Stomach smooth muscle (tissue), 2 donors: ENCODE results near the gene WDR7.

Experiments used
- H3K27ac ChIP-seq: one replicate; pipeline ENCODE4 v1.7.0; 2013; ENCODE audit warnings: mild to moderate bottlenecking, low read length, inconsistent platforms
- H3K27me3 ChIP-seq, 2 donors: one replicate each; pipeline ENCODE4 v1.7.0; 2013; ENCODE audit warnings: low read length in 2 of 2; ENCODE audit not compliant: insufficient read depth in 2 of 2, control insufficient read depth in 1 of 2
- H3K36me3 ChIP-seq, 2 donors: one replicate each; pipeline ENCODE4 v1.7.0; 2013; ENCODE audit warnings: low read length in 2 of 2; ENCODE audit not compliant: control insufficient read depth in 2 of 2, insufficient read depth in 2 of 2
- H3K4me1 ChIP-seq: one replicate; pipeline ENCODE4 v1.7.0; 2013; ENCODE audit warnings: low read length; ENCODE audit not compliant: control insufficient read depth, insufficient read depth
- H3K4me3 ChIP-seq, 2 donors: one replicate each; pipeline ENCODE4 v1.7.0; 2013; ENCODE audit warnings: low read length in 2 of 2
- H3K9ac ChIP-seq, 2 donors: one replicate each; pipeline ENCODE4 v1.7.0; 2013; ENCODE audit warnings: low read length in 2 of 2, mild to moderate bottlenecking in 1 of 2
- H3K9me3 ChIP-seq, 2 donors: one replicate each; pipeline ENCODE4 v1.7.0; 2013; ENCODE audit warnings: low read length in 2 of 2; ENCODE audit not compliant: control insufficient read depth in 2 of 2
- donor health status: healthy.
- donor health status: Pancreatic carcinoma.

Gene WDR7

DNA sequence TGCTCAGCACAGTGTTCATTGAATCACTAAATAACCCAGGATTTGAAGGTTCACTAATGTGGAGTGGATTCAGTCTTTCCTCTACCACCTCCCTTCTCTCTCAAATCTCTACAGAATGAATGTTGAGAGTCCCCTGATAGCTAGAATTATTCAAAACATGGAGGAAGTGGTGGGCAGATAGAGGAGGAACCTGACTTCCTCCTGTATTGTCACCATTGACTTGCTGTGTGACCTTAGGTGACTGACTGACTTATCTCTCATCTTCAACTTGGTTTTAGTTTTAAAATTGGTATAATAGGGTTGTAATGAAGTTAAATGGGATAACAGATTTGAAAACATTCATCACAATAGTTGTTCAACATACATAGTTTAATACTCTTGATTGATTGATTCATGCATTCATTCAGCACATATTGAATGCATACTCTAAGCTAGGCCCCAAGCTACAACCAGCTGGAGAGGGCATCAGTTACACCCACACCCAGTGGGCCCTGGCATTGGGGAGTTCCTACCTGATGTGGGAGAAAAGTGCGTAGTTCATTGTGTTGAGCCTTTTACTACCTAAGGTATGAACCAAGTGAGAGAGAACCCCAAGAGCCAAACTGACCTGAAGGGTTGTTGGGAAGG lies 96.0 kb downstream of the WDR7 start:
- H3K27me3 ChIP-seq = no peaks in the 10 kb centered on the region
- H3K4me3 ChIP-seq = no peak overlapping the region
- no peak overlapping the region for H3K27ac ChIP-seq
- H3K9ac ChIP-seq = no peak overlapping the region
- no peaks in the 10 kb centered on the region for H3K4me1 ChIP-seq
- no peaks in the 10 kb centered on the region for H3K36me3 ChIP-seq
- no peaks in the 10 kb centered on the region for H3K9me3 ChIP-seq

DNA sequence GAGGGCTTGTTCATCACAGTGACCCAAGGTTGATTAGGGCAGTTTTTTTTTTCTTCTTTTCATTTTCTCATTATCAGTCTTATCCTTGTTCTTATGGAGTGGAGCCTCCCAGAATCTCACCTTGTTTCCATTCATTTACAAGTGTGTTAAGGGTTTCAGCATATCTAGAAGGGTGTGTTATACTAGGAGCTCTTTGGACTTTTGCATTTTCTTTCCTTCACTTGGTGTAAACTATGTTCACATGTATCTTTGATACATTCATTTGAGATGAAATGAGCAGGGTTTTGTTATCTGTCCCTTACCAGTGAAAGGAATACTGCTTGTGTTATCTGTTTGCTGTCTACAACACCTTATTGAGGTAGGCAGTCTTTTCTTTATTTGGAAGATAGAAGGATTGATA lies 96.7 kb downstream of the WDR7 start:
- no peak overlapping the region for H3K27ac ChIP-seq
- no peak overlapping the region for H3K4me3 ChIP-seq
- H3K4me1 ChIP-seq = no peaks in the 10 kb centered on the region
- no peak overlapping the region for H3K9ac ChIP-seq
- no peaks in the 10 kb centered on the region for H3K9me3 ChIP-seq
- H3K36me3 ChIP-seq = no peaks in the 10 kb centered on the region
- no peaks in the 10 kb centered on the region for H3K27me3 ChIP-seq

DNA sequence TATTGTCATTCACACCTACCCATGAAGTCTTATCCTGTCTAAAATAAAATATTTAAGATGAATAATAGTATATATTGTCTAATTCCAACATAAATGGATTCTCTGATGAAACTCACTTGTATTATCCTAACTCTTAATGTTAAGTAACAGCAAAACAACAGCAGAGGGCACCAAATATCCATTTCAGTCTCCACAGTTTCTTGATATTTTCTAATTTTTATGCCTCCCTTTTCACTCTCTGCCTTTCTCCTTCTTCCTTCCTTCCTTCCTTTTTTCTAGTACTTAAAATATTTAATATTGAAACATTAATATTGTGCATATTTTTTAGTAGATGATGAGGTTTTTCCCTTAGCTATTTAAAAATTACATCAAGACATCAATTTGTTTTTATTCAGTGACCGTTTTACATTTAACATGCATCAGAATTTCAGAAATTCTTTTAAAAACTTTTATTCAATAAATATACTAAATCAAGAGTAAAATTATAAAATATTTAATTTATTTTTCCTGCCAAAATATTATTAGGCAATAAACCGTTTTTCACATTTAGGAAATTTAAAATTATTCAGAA lies 97.6 kb downstream of the WDR7 start:
- no peaks in the 10 kb centered on the region for H3K36me3 ChIP-seq
- no peaks in the 10 kb centered on the region for H3K27me3 ChIP-seq
- no peak overlapping the region for H3K27ac ChIP-seq
- no peak overlapping the region for H3K9ac ChIP-seq
- H3K9me3 ChIP-seq = no peaks in the 10 kb centered on the region
- no peak overlapping the region for H3K4me3 ChIP-seq
- no peaks in the 10 kb centered on the region for H3K4me1 ChIP-seq

DNA sequence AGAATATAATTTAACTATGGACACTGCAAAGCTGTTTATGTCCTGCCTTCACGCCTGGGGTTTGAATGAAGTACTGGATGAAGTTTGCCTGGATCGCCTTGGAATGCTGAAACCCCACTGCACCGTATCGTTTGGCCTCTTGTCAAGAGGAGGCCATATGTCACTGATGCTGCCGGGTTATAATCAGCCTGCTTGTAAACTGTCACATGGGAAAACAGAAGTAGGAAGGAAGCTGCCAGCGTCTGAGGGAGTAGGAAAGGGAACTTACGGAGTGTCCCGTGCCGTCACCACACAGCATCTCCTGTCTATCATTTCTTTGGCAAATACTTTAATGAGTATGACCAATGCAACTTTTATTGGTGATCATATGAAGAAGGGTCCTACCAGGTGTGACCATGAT lies 105.8 kb downstream of the WDR7 start:
- Histone ChIP-seq H3K9ac (no peak overlapping the region), H3K27ac (no peak overlapping the region), H3K4me1 (no peaks in the 10 kb centered on the region), H3K27me3 (no peaks in the 10 kb centered on the region), H3K4me3 (no peak overlapping the region), H3K36me3 (peaks cover 0 to 6% of the 10 kb centered on the region in 2 donors), H3K9me3 (no peaks in the 10 kb centered on the region)

DNA sequence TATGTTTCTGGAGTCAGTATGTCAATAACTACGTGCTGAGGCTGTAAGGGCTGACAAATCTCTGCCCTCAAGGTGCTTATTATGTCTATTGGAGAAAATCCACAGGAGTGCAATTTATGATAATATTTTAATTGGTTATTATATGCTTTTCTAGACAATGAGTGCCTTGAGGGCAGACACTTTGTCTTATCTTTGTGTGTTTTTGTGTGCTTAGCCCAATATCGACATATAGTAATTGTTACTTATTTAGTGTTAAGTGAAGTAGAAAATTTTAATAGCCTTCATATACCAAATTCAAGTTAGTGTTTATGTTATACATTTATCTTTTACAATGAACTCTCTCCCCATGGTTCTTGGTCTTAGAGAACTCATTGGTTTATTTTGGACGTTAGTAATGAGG lies 118.9 kb downstream of the WDR7 start:
- Histone ChIP-seq H3K36me3 (no peaks in the 10 kb centered on the region), H3K4me1 (no peaks in the 10 kb centered on the region), H3K27me3 (no peaks in the 10 kb centered on the region), H3K27ac (no peak overlapping the region), H3K9me3 (no peaks in the 10 kb centered on the region), H3K9ac (no peak overlapping the region), H3K4me3 (no peak overlapping the region)

DNA sequence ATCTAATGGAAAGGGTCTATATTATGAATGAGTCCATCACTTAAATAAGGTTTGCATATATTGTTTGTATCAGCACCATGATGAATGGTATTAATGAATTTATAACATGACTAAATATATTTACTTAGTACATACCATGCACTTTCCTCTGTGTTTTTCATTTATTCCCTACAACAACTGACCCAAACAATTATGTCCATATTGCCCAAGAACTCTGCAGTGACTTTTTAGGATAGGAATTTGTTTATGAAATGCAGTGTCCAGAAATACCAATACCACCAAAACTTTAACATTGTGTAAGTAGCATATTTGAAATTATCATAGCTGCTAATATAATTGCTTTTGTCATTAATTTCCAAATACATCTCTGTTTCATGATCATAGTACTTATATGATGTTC lies 119.7 kb downstream of the WDR7 start:
- no peaks in the 10 kb centered on the region for H3K4me1 ChIP-seq
- no peak overlapping the region for H3K4me3 ChIP-seq
- H3K9ac ChIP-seq = no peak overlapping the region
- H3K27ac ChIP-seq = no peak overlapping the region
- H3K27me3 ChIP-seq = no peaks in the 10 kb centered on the region
- no peaks in the 10 kb centered on the region for H3K36me3 ChIP-seq
- H3K9me3 ChIP-seq = no peaks in the 10 kb centered on the region

DNA sequence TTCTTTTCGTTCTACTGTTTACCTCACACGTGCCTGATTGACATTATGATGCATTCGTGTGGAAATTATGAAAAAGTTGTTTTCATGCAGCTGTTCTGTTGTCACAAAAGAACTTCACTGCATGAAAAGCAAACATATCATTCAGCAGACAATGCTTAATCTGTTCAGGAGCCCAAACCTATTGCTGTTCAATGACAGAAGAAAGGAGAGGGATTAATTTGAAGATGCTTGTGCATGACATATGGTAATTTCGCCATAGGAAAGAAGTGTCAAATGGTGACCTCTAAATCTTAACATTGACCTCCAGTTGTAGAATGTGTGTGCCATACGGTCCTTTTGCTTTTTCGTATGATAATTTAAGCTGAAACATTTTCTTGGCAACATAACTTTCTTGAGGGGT lies 124.5 kb downstream of the WDR7 start:
- H3K4me1 ChIP-seq = no peaks in the 10 kb centered on the region

DNA sequence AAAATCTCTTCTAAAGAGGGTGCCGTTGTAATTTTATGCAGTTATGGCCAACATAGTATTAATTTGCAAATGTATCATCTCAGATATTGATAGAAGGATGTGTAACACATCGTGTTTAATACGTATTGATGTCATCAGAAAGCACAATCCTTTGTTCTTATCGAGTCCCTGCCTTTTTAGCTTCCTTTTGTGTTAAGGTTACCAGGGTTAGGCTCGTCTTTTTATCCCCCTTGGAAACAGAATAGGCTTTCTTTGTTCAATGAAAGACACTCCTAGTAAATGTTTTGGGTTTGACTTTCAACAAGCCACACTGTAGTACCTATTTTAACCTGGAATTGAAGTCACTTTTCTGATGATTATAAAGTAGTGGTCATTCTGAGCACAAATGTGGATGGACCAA lies 136.2 kb downstream of the WDR7 start:
- no peaks in the 10 kb centered on the region for H3K9me3 ChIP-seq
- H3K4me1 ChIP-seq = no peaks in the 10 kb centered on the region
- no peak overlapping the region for H3K4me3 ChIP-seq
- H3K9ac ChIP-seq = no peak overlapping the region
- H3K36me3 ChIP-seq = peaks cover 0 to 2% of the 10 kb centered on the region in 2 donors
- H3K27ac ChIP-seq = no peak overlapping the region
- H3K27me3 ChIP-seq = no peaks in the 10 kb centered on the region

More for the DNA sequence above, 124.5 kb downstream of the WDR7 start:
- H3K27ac ChIP-seq = no peak overlapping the region
- H3K27me3 ChIP-seq = no peaks in the 10 kb centered on the region
- H3K9ac ChIP-seq = no peak overlapping the region
- H3K9me3 ChIP-seq = no peaks in the 10 kb centered on the region
- H3K4me3 ChIP-seq = no peak overlapping the region
- H3K36me3 ChIP-seq = no peaks in the 10 kb centered on the region

DNA sequence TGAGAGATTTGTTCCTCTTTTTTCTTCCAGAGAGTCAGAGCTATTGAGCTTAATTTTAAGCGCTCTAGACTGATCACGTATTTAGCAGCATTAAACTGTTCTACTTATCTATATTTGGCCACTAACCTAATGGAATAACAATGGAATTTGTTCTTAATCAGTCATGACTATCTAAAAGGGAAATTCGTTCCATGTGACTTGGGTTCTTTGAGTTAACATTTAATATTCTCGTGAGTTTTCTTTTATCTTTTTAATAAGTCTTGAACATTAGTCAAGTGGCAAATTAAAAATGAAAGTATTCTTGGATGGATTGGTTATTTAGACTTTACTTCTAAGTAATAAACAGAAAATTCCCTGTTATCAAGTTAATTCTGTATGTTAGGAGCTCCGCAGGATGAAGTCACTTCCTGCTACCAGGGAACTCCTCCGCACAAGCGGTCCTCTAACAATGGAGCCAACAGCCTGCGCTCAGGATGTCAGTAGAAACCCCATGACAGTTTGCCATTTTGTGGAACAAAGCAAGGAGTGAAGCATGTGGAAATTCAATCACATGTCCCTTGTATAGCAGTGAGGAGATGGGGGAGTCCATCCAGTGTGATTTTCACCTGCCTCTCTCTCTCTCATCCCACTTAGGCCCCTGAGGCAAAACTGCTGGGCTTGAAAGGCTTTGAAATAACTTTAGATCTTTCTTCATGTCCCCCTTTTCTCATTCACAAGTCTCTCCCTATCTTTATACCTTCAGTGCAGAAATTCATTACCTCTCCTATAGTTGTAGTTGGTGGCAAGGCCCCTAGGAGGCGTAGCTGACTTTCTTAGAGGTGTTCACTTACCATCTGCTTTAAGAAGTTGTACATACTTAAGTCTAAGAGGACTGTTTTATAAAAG lies 138.1 kb downstream of the WDR7 start:
- H3K27me3 ChIP-seq = no peaks in the 10 kb centered on the region
- H3K36me3 ChIP-seq = peaks cover 0 to 2% of the 10 kb centered on the region in 2 donors
- no peak overlapping the region for H3K4me3 ChIP-seq
- H3K9ac ChIP-seq = no peak overlapping the region
- no peaks in the 10 kb centered on the region for H3K9me3 ChIP-seq
- H3K27ac ChIP-seq = no peak overlapping the region
- H3K4me1 ChIP-seq = no peaks in the 10 kb centered on the region

DNA sequence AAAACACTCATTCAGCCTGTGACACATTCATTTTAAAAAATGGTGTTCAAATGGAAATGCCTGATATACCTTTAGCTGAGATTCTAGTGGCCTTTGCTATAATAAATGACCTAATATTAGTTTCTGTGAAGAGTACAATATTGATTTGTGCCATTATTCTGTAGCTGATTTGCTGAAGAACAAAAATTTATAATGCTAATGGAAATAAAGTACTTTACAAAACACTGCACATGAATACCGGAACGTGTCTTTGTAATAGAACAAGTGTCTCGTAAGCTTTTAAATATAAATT lies 138.7 kb downstream of the WDR7 start:
- Histone ChIP-seq H3K27ac (no peak overlapping the region), H3K36me3 (peaks cover 0 to 2% of the 10 kb centered on the region in 2 donors)

DNA sequence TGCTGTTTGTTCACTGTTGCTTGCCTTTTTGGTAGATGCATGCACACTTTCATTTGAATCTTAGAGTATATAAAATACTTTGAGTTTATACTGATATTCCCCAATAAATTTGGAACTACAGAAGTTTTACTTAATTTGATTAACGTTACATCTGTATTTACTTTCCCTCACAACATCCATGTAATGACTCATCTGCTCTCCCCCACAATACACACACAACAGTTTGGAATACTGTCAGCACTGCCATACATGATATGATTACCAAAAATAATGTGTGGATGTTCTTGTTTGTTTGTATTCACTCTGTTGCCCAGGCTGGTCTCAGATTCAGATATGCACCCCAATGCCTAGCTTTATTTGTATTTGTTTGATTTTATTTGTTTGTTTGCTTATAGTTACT lies 144.2 kb downstream of the WDR7 start:
- H3K4me3 ChIP-seq = no peak overlapping the region
- H3K27me3 ChIP-seq = no peaks in the 10 kb centered on the region
- H3K27ac ChIP-seq = no peak overlapping the region
- no peaks in the 10 kb centered on the region for H3K9me3 ChIP-seq
- no peaks in the 10 kb centered on the region for H3K4me1 ChIP-seq
- H3K9ac ChIP-seq = no peak overlapping the region
- no peaks in the 10 kb centered on the region for H3K36me3 ChIP-seq

More for the DNA sequence above, 138.7 kb downstream of the WDR7 start:
- no peak overlapping the region for H3K9ac ChIP-seq
- H3K27me3 ChIP-seq = no peaks in the 10 kb centered on the region
- no peaks in the 10 kb centered on the region for H3K9me3 ChIP-seq
- no peak overlapping the region for H3K4me3 ChIP-seq
- H3K4me1 ChIP-seq = no peaks in the 10 kb centered on the region
